Measurements from ENCODE around the gene TADA2A.
A peak's percentile ranks its signal among the peaks of the same experiment; 100 is the strongest.

The TADA2A gene

DNA sequence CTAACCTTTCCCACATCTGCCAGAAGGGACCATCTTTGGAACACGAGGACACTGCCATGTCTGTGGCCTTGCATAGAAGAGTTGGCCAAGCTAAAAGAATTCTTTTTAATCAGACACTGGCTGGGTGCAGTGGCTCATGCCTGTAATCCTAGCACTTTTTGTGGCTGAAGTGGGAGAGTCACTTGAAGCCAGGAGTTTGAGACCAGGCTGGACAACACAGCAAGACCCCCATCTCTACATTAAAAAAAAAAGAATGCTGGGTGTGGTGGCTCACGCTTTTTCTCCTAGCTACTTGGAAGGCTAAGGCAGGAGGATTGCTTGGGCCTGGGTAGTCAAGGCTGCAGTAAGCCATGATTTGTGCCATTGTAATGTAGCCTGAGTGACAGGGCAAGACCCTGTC is 73.7 kb downstream of the TADA2A start:
- no peak overlapping the region for H3K23ac ChIP-seq (ENCODE audit: low read length)
- H2BK5ac ChIP-seq (ENCODE audit: low read depth, low read length, poor library complexity): no peak overlapping the region
- no peak overlapping the region for H3K4me3 ChIP-seq (ENCODE audit: low read depth, low read length)
- WGBS (ENCODE audit: extremely low coverage, insufficient coverage, insufficient read length): no CpG with 5 or more reads among the region's 2 CpGs
- peaks cover 0 to 5% of the 10 kb centered on the region in 2 experiments for H3K36me3 ChIP-seq (ENCODE audit: control insufficient read depth in 1 of 2, insufficient read depth in 2 of 2, low read length in 2 of 2)
- H3K9ac ChIP-seq (ENCODE audit: low read length): no peak overlapping the region
- H3K9me3 ChIP-seq (ENCODE audit: insufficient read depth, low read depth, low read length): no peaks in the 10 kb centered on the region
- no peaks in the 10 kb centered on the region for H3K27me3 ChIP-seq (ENCODE audit: insufficient read depth, low read length)
- no peak overlapping the region for H4K8ac ChIP-seq (ENCODE audit: low read depth, low read length)
- peaks cover 6 to 18% of the 10 kb centered on the region in 2 experiments for H3K4me1 ChIP-seq (ENCODE audit: control insufficient read depth in 1 of 2, insufficient read depth in 2 of 2, low read length in 2 of 2)
- H4K12ac ChIP-seq (ENCODE audit: low read depth, low read length): no peak overlapping the region
- no peak overlapping the region for H3K4me2 ChIP-seq (ENCODE audit: low read length)
- H4K91ac ChIP-seq (ENCODE audit: low read depth, low read length): no peak overlapping the region
- peaks cover 7% of the 10 kb centered on the region for H3K79me1 ChIP-seq (ENCODE audit: low read length)
- H3K14ac ChIP-seq (ENCODE audit: low read length): no peak overlapping the region
- no peaks in the 10 kb centered on the region for H3K79me2 ChIP-seq (ENCODE audit: control insufficient read depth, insufficient read depth, low read length, poor library complexity)
- no peak overlapping the region for H2AK5ac ChIP-seq (ENCODE audit: low read length)
- no peak overlapping the region for H2BK120ac ChIP-seq (ENCODE audit: insufficient read depth, low read length, poor library complexity)
- H2AFZ ChIP-seq (ENCODE audit: insufficient read depth, low read length, poor library complexity): no peak overlapping the region
- DNase-seq: no peak
- no peak overlapping the region for H3K4ac ChIP-seq (ENCODE audit: low read depth, low read length)
- H3K18ac ChIP-seq (ENCODE audit: low read length): no peak overlapping the region
- peak overlapping the region; percentile 23 for H2BK12ac ChIP-seq (ENCODE audit: low read length)
- no peak overlapping the region for H3K27ac ChIP-seq (ENCODE audit: low read depth, low read length)

DNA sequence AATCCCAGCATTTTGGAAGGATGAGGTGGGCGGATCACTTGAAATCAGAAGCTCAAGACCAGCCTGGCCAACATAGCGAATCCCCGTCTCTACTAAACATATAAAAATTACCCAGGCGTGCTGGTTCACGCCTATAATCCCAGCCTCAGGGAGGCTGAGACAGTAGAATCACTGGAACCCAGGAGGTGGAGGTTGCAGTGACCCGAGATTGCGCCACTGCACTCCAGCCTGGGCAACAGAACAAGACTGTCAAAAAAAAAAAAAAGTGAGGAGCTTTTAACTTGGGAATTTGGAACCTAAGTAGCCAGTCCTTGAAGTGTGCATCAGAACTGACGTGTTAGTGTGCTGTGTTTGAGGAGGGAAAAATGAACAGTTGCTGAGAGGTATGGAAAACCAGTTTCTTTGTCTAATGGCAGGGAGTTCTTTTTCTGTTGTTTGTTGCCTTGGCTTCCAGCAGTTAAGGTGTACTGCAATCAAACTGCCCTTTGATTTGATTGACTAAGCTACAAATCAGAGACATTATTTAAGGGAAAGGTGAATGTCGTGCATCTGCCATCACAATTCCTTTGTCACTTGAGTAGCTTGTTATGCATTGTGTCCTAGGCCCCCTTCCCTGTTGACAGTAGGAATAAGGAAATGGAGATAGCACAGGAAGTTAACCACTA is 74.4 kb downstream of the TADA2A start:
- H2BK12ac ChIP-seq (ENCODE audit: low read length): no peak overlapping the region
- no peak overlapping the region for H3K14ac ChIP-seq (ENCODE audit: low read length)
- H3K36me3 ChIP-seq (ENCODE audit: control insufficient read depth in 1 of 2, insufficient read depth in 2 of 2, low read length in 2 of 2): peaks cover 0 to 5% of the 10 kb centered on the region in 2 experiments
- H2AK5ac ChIP-seq (ENCODE audit: low read length): no peak overlapping the region
- H2BK120ac ChIP-seq (ENCODE audit: insufficient read depth, low read length, poor library complexity): no peak overlapping the region
- H3K4ac ChIP-seq (ENCODE audit: low read depth, low read length): no peak overlapping the region
- no peak overlapping the region for H4K8ac ChIP-seq (ENCODE audit: low read depth, low read length)
- no peak overlapping the region for H3K9ac ChIP-seq (ENCODE audit: low read length)
- peak in 1 of 2 donors; percentile 12 for DNase-seq
- H3K23ac ChIP-seq (ENCODE audit: low read length): no peak overlapping the region
- no peak overlapping the region for H3K4me3 ChIP-seq (ENCODE audit: low read depth, low read length)
- H2AFZ ChIP-seq (ENCODE audit: insufficient read depth, low read length, poor library complexity): no peak overlapping the region
- H3K27me3 ChIP-seq (ENCODE audit: insufficient read depth, low read length): no peaks in the 10 kb centered on the region
- no peak overlapping the region for H3K4me2 ChIP-seq (ENCODE audit: low read length)
- H3K9me3 ChIP-seq (ENCODE audit: insufficient read depth, low read depth, low read length): no peaks in the 10 kb centered on the region
- no peak overlapping the region for H4K12ac ChIP-seq (ENCODE audit: low read depth, low read length)
- peaks cover 7% of the 10 kb centered on the region for H3K79me1 ChIP-seq (ENCODE audit: low read length)
- no peaks in the 10 kb centered on the region for H3K79me2 ChIP-seq (ENCODE audit: control insufficient read depth, insufficient read depth, low read length, poor library complexity)
- H4K91ac ChIP-seq (ENCODE audit: low read depth, low read length): no peak overlapping the region
- H3K27ac ChIP-seq (ENCODE audit: low read depth, low read length): peak overlapping the region; percentile 49
- WGBS (ENCODE audit: extremely low coverage, insufficient coverage, insufficient read length): no CpG with 5 or more reads among the region's 9 CpGs
- H3K4me1 ChIP-seq (ENCODE audit: control insufficient read depth in 1 of 2, insufficient read depth in 2 of 2, low read length in 2 of 2): peaks cover 6 to 15% of the 10 kb centered on the region in 2 experiments
- no peak overlapping the region for H2BK5ac ChIP-seq (ENCODE audit: low read depth, low read length, poor library complexity)
- H3K18ac ChIP-seq (ENCODE audit: low read length): no peak overlapping the region

DNA sequence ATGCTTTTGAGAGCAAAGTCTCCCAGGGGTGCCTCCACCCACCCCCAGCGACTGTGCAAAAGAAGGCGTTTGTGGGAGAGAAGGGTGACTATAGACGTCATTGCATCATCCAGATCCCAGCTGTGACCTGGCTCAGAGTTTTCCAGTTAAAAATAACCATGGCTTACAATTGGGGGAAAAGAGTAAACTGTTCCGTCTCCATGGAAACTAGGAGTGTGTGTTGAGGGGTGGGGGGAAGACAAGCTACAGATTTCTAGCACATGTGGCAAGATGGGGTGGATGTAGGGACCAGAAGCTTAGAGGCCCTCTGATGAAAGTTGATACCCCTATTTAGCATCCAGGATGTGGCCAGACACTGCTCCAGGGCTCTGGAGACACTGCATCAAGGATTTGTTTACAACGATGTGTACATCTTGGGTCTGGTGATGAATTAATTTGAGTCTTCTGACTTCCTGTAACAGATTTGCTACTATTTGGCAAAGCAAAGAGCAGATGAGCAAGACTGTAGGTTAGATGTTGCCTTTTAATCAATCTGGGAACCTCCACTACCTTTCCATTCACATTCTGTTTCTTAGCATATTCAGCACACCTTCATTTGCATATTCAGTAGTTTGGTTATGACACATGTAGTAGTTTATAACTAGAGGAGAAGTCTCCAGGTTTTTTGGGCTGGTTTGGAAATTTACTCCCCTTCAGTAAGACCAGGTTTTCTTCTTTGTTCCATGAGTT is 76.8 kb downstream of the TADA2A start:
- Histone ChIP-seq H3K27me3 (ENCODE audit: insufficient read depth, low read length) (no peaks in the 10 kb centered on the region), H3K9me3 (ENCODE audit: insufficient read depth, low read depth, low read length) (no peaks in the 10 kb centered on the region), H4K91ac (ENCODE audit: low read depth, low read length) (no peak overlapping the region), H3K4me1 (ENCODE audit: control insufficient read depth in 1 of 2, insufficient read depth in 2 of 2, low read length in 2 of 2) (peaks cover 0 to 16% of the 10 kb centered on the region in 2 experiments), H2AK5ac (ENCODE audit: low read length) (no peak overlapping the region), H3K9ac (ENCODE audit: low read length) (no peak overlapping the region), H3K4me3 (ENCODE audit: low read depth, low read length) (no peak overlapping the region), H3K27ac (ENCODE audit: low read depth, low read length) (no peak overlapping the region), H2BK12ac (ENCODE audit: low read length) (no peak overlapping the region), H4K12ac (ENCODE audit: low read depth, low read length) (no peak overlapping the region), H3K4me2 (ENCODE audit: low read length) (no peak overlapping the region), H3K79me2 (ENCODE audit: control insufficient read depth, insufficient read depth, low read length, poor library complexity) (no peaks in the 10 kb centered on the region), H3K36me3 (ENCODE audit: control insufficient read depth in 1 of 2, insufficient read depth in 2 of 2, low read length in 2 of 2) (peaks cover 0 to 2% of the 10 kb centered on the region in 2 experiments), H4K8ac (ENCODE audit: low read depth, low read length) (no peak overlapping the region), H2AFZ (ENCODE audit: insufficient read depth, low read length, poor library complexity) (no peak overlapping the region), H2BK5ac (ENCODE audit: low read depth, low read length, poor library complexity) (no peak overlapping the region), H3K14ac (ENCODE audit: low read length) (no peak overlapping the region), H3K23ac (ENCODE audit: low read length) (no peak overlapping the region), H3K4ac (ENCODE audit: low read depth, low read length) (no peak overlapping the region), H3K18ac (ENCODE audit: low read length) (no peak overlapping the region), H2BK120ac (ENCODE audit: insufficient read depth, low read length, poor library complexity) (no peak overlapping the region), H3K79me1 (ENCODE audit: low read length) (peaks cover 2% of the 10 kb centered on the region)
- no CpG with 5 or more reads among the region's 5 CpGs for WGBS (ENCODE audit: extremely low coverage, insufficient coverage, insufficient read length)
- no peak for DNase-seq

DNA sequence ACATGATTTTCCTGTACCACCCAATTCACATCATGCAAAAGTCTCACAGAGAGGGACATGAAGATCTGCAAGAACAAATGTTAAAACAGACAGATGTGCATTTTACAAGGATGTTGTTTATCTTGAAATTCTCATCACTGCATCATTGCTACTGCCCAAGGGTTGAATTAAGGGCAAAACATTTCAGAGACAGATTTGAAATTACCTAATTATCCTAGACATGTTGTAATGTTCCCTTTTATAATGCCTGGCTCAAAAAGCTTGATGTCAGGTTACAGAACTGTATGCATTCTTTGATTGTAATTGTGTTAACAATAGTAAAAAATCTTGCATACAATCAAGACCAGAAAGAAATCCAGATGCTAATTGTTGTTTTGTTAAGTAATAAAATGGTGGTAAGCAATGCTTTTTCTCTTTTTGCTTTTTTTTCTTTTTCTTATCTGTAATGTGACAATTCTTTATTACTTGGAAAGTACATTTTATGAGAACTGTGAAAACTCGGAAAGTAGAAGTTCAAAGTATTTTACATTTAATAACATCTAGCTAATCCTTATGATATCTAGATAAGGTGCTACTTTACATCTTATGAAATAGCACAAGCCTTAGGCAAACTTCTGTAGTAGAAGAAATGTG is 79.4 kb downstream of the TADA2A start:
- H2BK12ac ChIP-seq (ENCODE audit: low read length): no peak overlapping the region
- H2BK5ac ChIP-seq (ENCODE audit: low read depth, low read length, poor library complexity): no peak overlapping the region
- H3K9ac ChIP-seq (ENCODE audit: low read length): no peak overlapping the region
- WGBS (ENCODE audit: extremely low coverage, insufficient coverage, insufficient read length): no CpG with 5 or more reads among the region's 1 CpG
- no peak overlapping the region for H3K14ac ChIP-seq (ENCODE audit: low read length)
- peaks cover 12% of the 10 kb centered on the region for H3K79me1 ChIP-seq (ENCODE audit: low read length)
- H3K4me2 ChIP-seq (ENCODE audit: low read length): no peak overlapping the region
- H2AFZ ChIP-seq (ENCODE audit: insufficient read depth, low read length, poor library complexity): no peak overlapping the region
- H4K8ac ChIP-seq (ENCODE audit: low read depth, low read length): no peak overlapping the region
- no peak for DNase-seq
- no peak overlapping the region for H3K23ac ChIP-seq (ENCODE audit: low read length)
- no peak overlapping the region for H3K4ac ChIP-seq (ENCODE audit: low read depth, low read length)
- H3K18ac ChIP-seq (ENCODE audit: low read length): no peak overlapping the region
- no peak overlapping the region for H4K91ac ChIP-seq (ENCODE audit: low read depth, low read length)
- H2AK5ac ChIP-seq (ENCODE audit: low read length): no peak overlapping the region
- no peaks in the 10 kb centered on the region for H3K9me3 ChIP-seq (ENCODE audit: insufficient read depth, low read depth, low read length)
- H2BK120ac ChIP-seq (ENCODE audit: insufficient read depth, low read length, poor library complexity): no peak overlapping the region
- no peak overlapping the region for H3K27ac ChIP-seq (ENCODE audit: low read depth, low read length)
- H3K4me3 ChIP-seq (ENCODE audit: low read depth, low read length): no peak overlapping the region
- peaks cover 3 to 14% of the 10 kb centered on the region in 2 experiments for H3K4me1 ChIP-seq (ENCODE audit: control insufficient read depth in 1 of 2, insufficient read depth in 2 of 2, low read length in 2 of 2)
- H3K79me2 ChIP-seq (ENCODE audit: control insufficient read depth, insufficient read depth, low read length, poor library complexity): peaks cover 5% of the 10 kb centered on the region
- H4K12ac ChIP-seq (ENCODE audit: low read depth, low read length): no peak overlapping the region
- H3K27me3 ChIP-seq (ENCODE audit: insufficient read depth, low read length): no peaks in the 10 kb centered on the region
- H3K36me3 ChIP-seq (ENCODE audit: control insufficient read depth in 1 of 2, insufficient read depth in 2 of 2, low read length in 2 of 2): no peaks in the 10 kb centered on the region
